Measurements from ENCODE around the gene HPN. TPM values are rescaled to one million over a fixed set of nuclear protein-coding genes. Genes with fewer than 3 reads are reported as not detected.

Gene HPN
- total RNA-seq, 1 donor from 2014 or later = 3.4 TPM

Other genes with a start within 250 kb of the HPN start
- 2.5 TPM for gene ZNF30, start 114.8 kb upstream of the HPN start, total RNA-seq
- 3.2 TPM for gene ZNF792, start 77.5 kb upstream of the HPN start, total RNA-seq
- gene GRAMD1A, start 41.4 kb upstream of the HPN start, total RNA-seq = 26.2 TPM
- 52.8 TPM for gene SCN1B, start 11.3 kb upstream of the HPN start, total RNA-seq
- 1.1 TPM for gene FXYD3, start 74.1 kb downstream of the HPN start, total RNA-seq
- 8.4 TPM for gene LGI4, start 93.3 kb downstream of the HPN start, total RNA-seq
- gene FXYD1, start 97.1 kb downstream of the HPN start, total RNA-seq = 509 TPM
- not detected for gene FXYD7, start 101.5 kb downstream of the HPN start, total RNA-seq
- 23.4 TPM for gene FXYD5, start 113.0 kb downstream of the HPN start, total RNA-seq
- gene FAM187B, start 187.0 kb downstream of the HPN start, total RNA-seq = not detected
- gene LSR, start 207.3 kb downstream of the HPN start, total RNA-seq = 4.5 TPM
- 147 TPM for gene USF2, start 227.2 kb downstream of the HPN start, total RNA-seq
- gene HAMP, start 240.8 kb downstream of the HPN start, total RNA-seq = not detected